Suppressor macrophage (primary cell): ENCODE measurements around the gene CRB2.

Experiments
- DNase-seq, 4 experiments: peaks; one replicate each; pipeline ENCODE4 v3.0.0-alpha.2; 2020 to 2022

CRB2 gene

DNA sequence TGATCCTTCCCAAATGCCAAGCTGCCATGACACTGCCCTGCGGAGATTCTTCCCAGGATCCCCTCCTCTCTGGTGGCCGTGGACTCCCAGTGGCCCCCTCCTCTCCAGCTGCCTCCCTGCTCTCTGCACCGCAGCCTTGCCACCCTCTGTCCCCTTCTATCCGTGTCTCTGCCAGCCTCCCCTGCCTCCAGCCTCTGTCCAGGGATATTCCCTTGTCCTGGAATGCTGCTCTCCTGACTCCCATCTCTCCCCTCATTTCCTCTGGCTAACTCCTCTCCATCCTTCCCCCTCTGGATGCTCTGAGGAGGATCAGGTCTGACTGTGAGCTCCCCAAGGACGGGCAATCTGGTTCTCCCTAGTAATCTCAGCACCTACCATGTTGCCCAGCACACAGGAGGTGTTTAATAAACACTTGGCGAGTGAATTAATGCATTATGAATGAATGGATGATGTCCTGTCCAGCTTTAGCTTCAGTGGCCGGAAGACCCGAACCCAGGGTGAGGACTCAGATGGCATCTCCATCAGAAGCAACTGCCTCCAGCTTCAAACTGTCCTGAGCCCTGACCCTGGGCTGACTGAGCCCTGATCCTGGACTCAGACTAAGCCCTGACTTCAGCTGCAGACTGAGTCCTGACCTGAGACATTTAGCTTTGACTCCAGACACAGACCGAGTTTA lies 7.5 kb upstream of the CRB2 start:
- no peak for DNase-seq

- no peak for DNase-seq
Measured at GRCh38 chr9:123349033-123349432, 7.0 kb upstream of the CRB2 start.

GRCh38 chr9:123349691-123350480 lies 6.1 kb upstream of the CRB2 start:
- DNase-seq = peak; percentile 71 to 79 (median 75)

GRCh38 chr9:123350590-123351310 lies 5.2 kb upstream of the CRB2 start:
- no peak for DNase-seq

GRCh38 chr9:123353041-123353440 lies 3.0 kb upstream of the CRB2 start:
- DNase-seq = no peak

GRCh38 chr9:123353984-123354591 lies 1.9 kb upstream of the CRB2 start:
- peak; percentile 61 to 79 (median 65) for DNase-seq

DNA sequence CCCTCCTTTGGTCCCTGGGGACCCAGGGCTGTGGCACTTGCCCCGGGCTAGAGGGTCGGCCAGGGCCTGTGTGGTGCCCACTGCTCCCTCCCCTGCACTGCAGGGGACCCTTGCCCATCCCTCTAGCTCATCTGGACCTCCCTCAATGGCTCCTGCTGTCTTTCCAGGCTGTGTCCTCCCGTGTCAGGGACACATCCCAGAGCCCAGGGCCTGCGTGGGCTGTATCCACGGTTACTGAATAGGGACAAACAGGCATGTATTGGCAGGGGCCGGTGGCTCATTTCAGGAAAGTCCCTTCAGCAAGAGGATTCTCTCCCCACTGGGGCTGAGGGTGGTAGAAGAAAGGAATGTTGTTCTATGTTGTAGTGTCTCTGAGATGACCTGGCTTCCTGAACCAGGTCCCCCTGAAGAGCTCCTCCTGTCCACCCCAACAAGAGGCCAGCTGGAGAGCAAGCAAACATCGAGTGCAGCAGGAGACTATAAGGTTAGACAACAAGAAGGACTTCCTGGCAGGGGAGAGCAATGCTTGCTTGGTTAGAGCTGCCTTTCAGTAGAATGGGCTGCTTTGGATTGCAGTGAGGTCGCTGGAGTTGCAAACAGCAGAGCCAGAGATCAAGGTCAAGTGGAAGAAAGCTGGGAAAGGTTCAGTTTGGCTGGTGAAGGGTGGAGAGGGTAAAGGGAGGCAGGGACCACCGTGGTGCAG lies 1.0 kb upstream of the CRB2 start:
- DNase-seq = no peak

- no peak for DNase-seq
Measured at GRCh38 chr9:123356851-123357742, 1.1 kb downstream of the CRB2 start.

- DNase-seq = no peak
Measured at GRCh38 chr9:123357743-123358059, 1.7 kb downstream of the CRB2 start.

- DNase-seq = no peak
Measured at GRCh38 chr9:123358181-123358905, 2.3 kb downstream of the CRB2 start.

DNA sequence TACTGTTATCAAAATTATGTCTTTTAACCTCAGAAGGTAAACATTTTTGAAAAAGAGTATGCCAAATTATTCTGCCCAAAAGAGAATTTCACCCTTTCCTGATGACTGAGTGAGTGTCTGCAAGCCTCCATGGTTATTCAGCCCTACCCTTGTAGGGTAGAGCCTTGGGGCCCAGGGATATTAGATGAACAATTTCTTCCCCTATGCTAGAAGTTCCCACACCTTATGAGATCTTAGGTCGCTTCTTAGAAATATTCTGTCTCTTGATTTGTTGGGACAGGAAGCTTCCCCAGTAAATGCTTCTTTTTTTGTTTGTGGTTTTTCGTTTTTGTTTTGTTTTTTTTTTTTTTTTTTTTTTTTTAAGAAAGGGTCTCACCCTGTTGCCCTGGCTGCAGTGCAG lies 3.1 kb downstream of the CRB2 start:
- no peak for DNase-seq

- DNase-seq = no peak
Measured at GRCh38 chr9:123359546-123359945, 3.5 kb downstream of the CRB2 start.

GRCh38 chr9:123360161-123361085 lies 4.4 kb downstream of the CRB2 start:
- DNase-seq = no peak

- no peak for DNase-seq
Measured at GRCh38 chr9:123361086-123361730, 5.2 kb downstream of the CRB2 start.

DNA sequence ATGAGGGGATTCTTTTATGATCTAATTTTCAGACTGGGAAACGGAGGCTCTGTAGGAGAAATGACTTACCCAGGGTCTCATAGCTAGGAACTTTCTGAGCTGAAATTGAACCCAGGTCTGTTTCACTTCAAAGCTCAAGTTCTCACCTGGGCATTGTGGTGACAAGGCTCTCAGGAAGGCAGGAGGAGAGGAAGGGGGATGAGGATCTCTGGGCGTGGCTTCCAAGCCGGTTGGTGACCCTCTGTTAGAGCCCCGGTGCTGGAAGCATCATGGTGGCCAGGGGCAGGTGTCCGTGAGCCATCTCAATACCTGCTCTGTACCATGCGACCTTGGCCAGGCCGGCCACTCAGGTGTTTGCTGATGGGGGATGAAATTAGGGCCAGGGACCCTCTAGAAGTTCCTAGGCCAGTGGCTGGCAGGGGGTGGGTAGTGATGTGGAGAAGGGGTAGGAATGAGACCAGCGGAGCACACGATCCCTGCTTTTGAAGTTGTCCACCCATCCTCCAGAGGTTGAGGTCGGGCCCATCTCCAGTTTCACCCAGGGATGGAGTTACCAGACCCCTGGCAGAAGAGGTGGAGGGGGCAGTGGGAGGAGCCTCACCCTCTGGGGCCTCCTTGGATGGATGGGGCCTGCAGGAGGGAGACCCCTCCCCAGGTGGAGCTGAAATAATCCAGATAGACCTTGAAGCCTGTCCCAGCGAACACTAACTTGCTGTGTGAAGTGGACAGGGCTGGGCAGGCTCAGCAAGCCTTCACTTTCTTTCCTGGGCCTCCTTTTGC lies 5.9 kb downstream of the CRB2 start:
- DNase-seq = no peak

GRCh38 chr9:123362856-123363255 lies 6.9 kb downstream of the CRB2 start:
- DNase-seq = no peak

DNA sequence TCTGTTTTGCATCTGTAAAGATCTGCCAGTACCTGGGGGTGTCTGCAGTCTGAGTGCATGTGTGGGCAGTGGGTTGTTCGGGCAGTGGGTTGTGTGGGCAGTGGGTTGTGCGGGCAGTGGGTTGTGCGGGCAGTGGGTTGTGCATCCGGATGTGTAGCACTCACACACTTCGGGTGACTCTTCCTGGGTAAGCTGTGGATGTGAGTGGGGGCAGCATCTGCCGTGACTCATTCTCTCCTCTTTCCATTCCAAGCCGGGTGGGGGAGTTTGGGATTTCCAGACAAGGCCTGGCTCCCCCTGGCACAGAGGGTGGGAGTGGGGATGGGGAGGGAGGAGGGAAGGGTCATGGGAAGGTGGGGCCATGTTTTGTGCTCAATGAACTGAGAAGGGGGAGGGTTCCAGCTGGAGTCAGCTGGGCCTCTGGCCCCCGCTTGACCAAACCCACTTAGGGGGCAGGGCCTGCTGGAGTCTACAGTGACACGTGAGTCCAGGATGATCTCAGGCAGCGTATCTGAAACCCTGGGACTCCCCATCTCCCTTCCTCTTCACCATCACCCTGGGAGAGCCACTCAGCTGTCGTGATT lies 8.3 kb downstream of the CRB2 start:
- no peak for DNase-seq

GRCh38 chr9:123365287-123365880 lies 9.4 kb downstream of the CRB2 start:
- DNase-seq = no peak
